GM23338 (cell line): ENCODE results near the gene KCNA4. TPM values are rescaled to one million over a fixed set of nuclear protein-coding genes. Genes with fewer than 3 reads are reported as not detected.

Experiments
- ATAC-seq: fragments of 200-7000 bp; cut with Tn5 transposase; 3 replicates; pipeline ENCODE4 v1.9.1; 2020
- DNase-seq: peaks from one replicate; pipeline ENCODE4 v3.0.0-alpha.2; 2015; ENCODE audit warnings: low spot score
- H2AFZ ChIP-seq: fragments of 200-600 bp; sonication (generic); 2 replicates; pipeline ENCODE4 v1.8.0; 2016; ENCODE audit warnings: antibody characterized with exemption, mild to moderate bottlenecking, moderate library complexity
- H3F3A ChIP-seq: fragments of 200-600 bp; sonication (generic); replicated peaks from 2 replicates; pipeline ENCODE4 v1.8.0; 2017; ENCODE audit warnings: antibody characterized with exemption, mixed run types, low read depth
- H3K27ac ChIP-seq: fragments of 200-600 bp; sonication (generic); 2 replicates; pipeline ENCODE4 v1.6.1; 2016; ENCODE audit warnings: low read depth
- H3K27me3 ChIP-seq: fragments of 200-600 bp; sonication (generic); 2 replicates; pipeline ENCODE4 v1.8.0; 2016; ENCODE audit warnings: mild to moderate bottlenecking, mixed run types, moderate library complexity; ENCODE audit not compliant: insufficient read depth
- H3K36me3 ChIP-seq: fragments of 200-600 bp; sonication (generic); 2 replicates; pipeline ENCODE4 v1.8.0; 2016; ENCODE audit warnings: mild to moderate bottlenecking; ENCODE audit not compliant: insufficient read depth
- H3K4me1 ChIP-seq: fragments of 200-600 bp; sonication (generic); 2 replicates; pipeline ENCODE4 v1.8.0; 2016; ENCODE audit warnings: mild to moderate bottlenecking, moderate library complexity; ENCODE audit not compliant: insufficient read depth
- H3K4me2 ChIP-seq: fragments of 200-600 bp; sonication (generic); 2 replicates; pipeline ENCODE4 v1.7.1; 2017; ENCODE audit warnings: mixed run types
- H3K4me3 ChIP-seq: fragments of 200-600 bp; sonication (generic); 2 replicates; pipeline ENCODE4 v1.6.1; 2016; ENCODE audit warnings: mixed run types
- H3K79me2 ChIP-seq: fragments of 200-600 bp; sonication (generic); replicated peaks from 2 replicates; pipeline ENCODE4 v1.8.0; 2017; ENCODE audit warnings: mild to moderate bottlenecking; ENCODE audit not compliant: insufficient read depth
- H3K9me2 ChIP-seq: fragments of 200-600 bp; sonication (generic); 2 replicates; pipeline ENCODE4 v1.8.0; 2017; ENCODE audit not compliant: insufficient read depth
- H4K20me1 ChIP-seq: fragments of 200-600 bp; sonication (generic); replicated peaks from 2 replicates; pipeline ENCODE4 v1.8.0; 2017; ENCODE audit warnings: mild to moderate bottlenecking; ENCODE audit not compliant: insufficient read depth
- H3K27ac Mint-ChIP-seq: 2 replicates; pipeline ENCODE4 v1.8.0; 2020; ENCODE audit warnings: inconsistent platforms, mild to moderate bottlenecking, moderate library complexity, mixed read lengths
- H3K27me3 Mint-ChIP-seq: 3 replicates; pipeline ENCODE4 v1.8.0; 2022; ENCODE audit warnings: low read depth, mild to moderate bottlenecking, moderate library complexity, mixed read lengths, inconsistent platforms; ENCODE audit not compliant: insufficient read depth, poor library complexity
- H3K36me3 Mint-ChIP-seq: 3 replicates; pipeline ENCODE4 v1.8.0; 2021; ENCODE audit warnings: low read depth, mild to moderate bottlenecking, inconsistent platforms, moderate library complexity, mixed read lengths
- H3K4me1 Mint-ChIP-seq: 3 replicates; pipeline ENCODE4 v1.8.0; 2020; ENCODE audit warnings: mild to moderate bottlenecking, inconsistent platforms, mixed read lengths
- H3K4me3 Mint-ChIP-seq: 3 replicates; pipeline ENCODE4 v1.8.0; 2021; ENCODE audit warnings: moderate library complexity, mild to moderate bottlenecking, inconsistent platforms, mixed read lengths
- H3K9me3 Mint-ChIP-seq: 3 replicates; pipeline ENCODE4 v1.8.0; 2020; ENCODE audit warnings: moderate library complexity, mild to moderate bottlenecking, inconsistent platforms, mixed read lengths
- CREB1 ChIP-seq: fragments of 250-450 bp; sonication (Bioruptor Pico); IDR thresholded peaks from 2 replicates; pipeline ENCODE4 v1.5.0; 2020; ENCODE audit warnings: low read depth, mild to moderate bottlenecking, moderate library complexity
- CTCF ChIP-seq, 2 experiments: fragments of 200-600 bp in 1 of 2; sonication (generic) in 1 of 2; conservative IDR thresholded peaks; 2 replicates each; pipeline versions ENCODE4 v1.5.1 to v1.6.1; 2016 to 2017; ENCODE audit warnings: antibody characterized with exemption in 2 of 2, low read depth in 2 of 2, mild to moderate bottlenecking in 2 of 2, moderate library complexity in 1 of 2
- ETS1 ChIP-seq: IDR thresholded peaks from 2 replicates; pipeline ENCODE4 v1.6.1; 2016; ENCODE audit warnings: antibody characterized with exemption
- EZH2 ChIP-seq: fragments of 200-600 bp; sonication (generic); IDR thresholded peaks from one replicate; pipeline ENCODE4 v1.8.0; 2017; ENCODE audit warnings: antibody characterized with exemption, mild to moderate bottlenecking, low read depth; ENCODE audit not compliant: unreplicated experiment
- JUNB ChIP-seq: IDR thresholded peaks from one replicate; pipeline ENCODE4 v1.6.1; 2016; ENCODE audit warnings: antibody characterized with exemption; ENCODE audit not compliant: unreplicated experiment
- NANOG ChIP-seq: IDR thresholded peaks from 2 replicates; pipeline ENCODE4 v1.6.1; 2016; ENCODE audit warnings: antibody characterized with exemption, borderline replicate concordance
- REST ChIP-seq: IDR thresholded peaks from one replicate; pipeline ENCODE4 v1.6.1; 2018; ENCODE audit warnings: antibody characterized with exemption; ENCODE audit not compliant: unreplicated experiment
- ZNF331 ChIP-seq: fragments of 250-450 bp; sonication (Bioruptor Pico); IDR thresholded peaks from 2 replicates; pipeline ENCODE4 v1.5.0; 2020; ENCODE audit warnings: low read depth, mild to moderate bottlenecking, moderate library complexity
- polyA plus RNA-seq: library from polyadenylated mRNA; unstranded; fragments of >200 nt; fragmentation: Nextera tagmentation; extraction: Ambion mirVana; gene quantifications from 2 replicates; pipeline ENCODE4 v1.2.1, GENCODE V29; 2016
- total RNA-seq: library from RNA; depleted of rRNA; stranded (reverse); fragments of >200 nt; shearing (Covaris generic); gene quantifications from 2 replicates; pipeline ENCODE4 v1.2.3, GENCODE V29; 2014

KCNA4 gene
- total and polyA plus RNA-seq, 2 experiments from 2014 or later, result not detected

GRCh38 chr11:30045921-30046577 lies 29.2 kb upstream of the KCNA4 start:
- Histone ChIP-seq H4K20me1 (no peaks in the 10 kb centered on the region), H3K27ac (no peak overlapping the region), H3K27me3 (0 out of 2 replicates have a peak, but pooled peaks cover 16% of the 10 kb centered on the region), H3K9me2 (no peaks in the 10 kb centered on the region), H3K4me2 (no peak overlapping the region), H3K79me2 (no peaks in the 10 kb centered on the region), H2AFZ (no peak overlapping the region), H3K4me1 (0 out of 2 replicates have a peak, but pooled peaks cover under 1% of the 10 kb centered on the region), H3K36me3 (no peaks in the 10 kb centered on the region), H3K4me3 (no peak overlapping the region), H3F3A (no peaks in the 10 kb centered on the region)
- ATAC-seq (peak; percentile 51), DNase-seq (no peak)
- Mint-ChIP-seq H3K36me3 (no peaks in the 10 kb centered on the region), H3K4me1 (peaks cover 2% of the 10 kb centered on the region; the same call in 2 of the 3 replicates), H3K27me3 (peaks cover 15% of the 10 kb centered on the region), H3K27ac (no peak overlapping the region), H3K9me3 (no peaks in the 10 kb centered on the region; the same call in 2 of the 3 replicates), H3K4me3 (no peak overlapping the region)
- TF ChIP-seq JUNB (no peak), EZH2 (no peak), NANOG (no peak), REST (no peak), ZNF331 (CRISPR knock-in tag) (no peak)

- Histone ChIP-seq H3F3A (no peaks in the 10 kb centered on the region), H3K4me1 (peaks cover 4% of the 10 kb centered on the region; the same call in 1 of the 2 replicates), H3K4me2 (no peak overlapping the region), H3K4me3 (no peak overlapping the region), H3K36me3 (no peaks in the 10 kb centered on the region), H3K27ac (no peak overlapping the region), H2AFZ (no peak overlapping the region), H3K27me3 (peaks cover 25% of the 10 kb centered on the region), H3K79me2 (no peaks in the 10 kb centered on the region), H4K20me1 (0 out of 2 replicates have a peak, but pooled peaks cover 5% of the 10 kb centered on the region), H3K9me2 (no peaks in the 10 kb centered on the region)
- no peak overlapping the region for H3K27ac Mint-ChIP-seq
- H3K4me3 Mint-ChIP-seq, result no peak overlapping the region
- no peak for ATAC-seq
- no peak for DNase-seq
- TF ChIP-seq ETS1, result no peak
- no peak for TF ChIP-seq NANOG
- TF ChIP-seq CTCF (conservative IDR thresholded peaks at IDR 0.05; ENCODE audit: low read depth in 2 of 2), result no peak
- no peak for TF ChIP-seq CREB1 (CRISPR knock-in tag)
- TF ChIP-seq ZNF331 (CRISPR knock-in tag), result no peak
- no peaks in the 10 kb centered on the region; the same call in 2 of the 3 replicates for H3K9me3 Mint-ChIP-seq
- peaks cover 15% of the 10 kb centered on the region for H3K27me3 Mint-ChIP-seq
- peaks cover 2% of the 10 kb centered on the region; the same call in 2 of the 3 replicates for H3K4me1 Mint-ChIP-seq
- no peaks in the 10 kb centered on the region for H3K36me3 Mint-ChIP-seq
Measured at GRCh38 chr11:30045144-30045543, 28.3 kb upstream of the KCNA4 start.
